Measurements from ENCODE around the gene FLYWCH1. TPM values are rescaled to one million over a fixed set of nuclear protein-coding genes. Genes with fewer than 3 reads are reported as not detected.

Gene FLYWCH1
- total and polyA plus RNA-seq, 2 donors (not counting 3 experiments of a cell fraction or from before 2014, with no cell fraction given), result 32.0 to 51.2 TPM

GRCh38 chr16:2898831-2899563 is 12.7 kb upstream of the FLYWCH1 start:
- Histone ChIP-seq H3K4me3 (replicated peaks in 1 of 3; ENCODE audit: insufficient read depth in 1 of 3, low read depth in 1 of 3, low read length in 3 of 3) (no peak overlapping the region), H3K27me3 (ENCODE audit: control insufficient read depth in 2 of 2, insufficient read depth in 2 of 2, low read length in 2 of 2) (no peaks in the 10 kb centered on the region), H3K27ac (ENCODE audit: insufficient read depth, low read depth, low read length) (no peak overlapping the region), H3K9ac (replicated peaks; ENCODE audit: extremely low read depth, insufficient read depth, low read length) (no peak overlapping the region), H3K9me1 (replicated peaks; ENCODE audit: control insufficient read depth, extremely low read depth, insufficient read depth, low read length) (no peaks in the 10 kb centered on the region), H3K9me3 (replicated peaks; ENCODE audit: control insufficient read depth, insufficient read depth, low read length) (no peaks in the 10 kb centered on the region), H2AFZ (ENCODE audit: low read depth, low read length) (no peak overlapping the region), H3K4me1 (ENCODE audit: control insufficient read depth, extremely low read depth, insufficient read depth, low read length) (peaks cover 4% of the 10 kb centered on the region), H4K20me1 (replicated peaks; ENCODE audit: control insufficient read depth, extremely low read depth, insufficient read depth, low read length) (no peaks in the 10 kb centered on the region), H3K36me3 (ENCODE audit: control insufficient read depth in 2 of 2, extremely low read depth in 1 of 2, insufficient read depth in 2 of 2, low read length in 2 of 2) (peaks cover 0 to 8% of the 10 kb centered on the region in 2 experiments), H3K4me2 (ENCODE audit: insufficient read depth, low read length) (no peak overlapping the region), H3K79me2 (ENCODE audit: control insufficient read depth, insufficient read depth, low read length) (no peaks in the 10 kb centered on the region)
- FAIRE-seq (no peak), DNase-seq (ENCODE audit: low read depth, low spot score) (no peak)
- ChIA-PET POLR2A (interaction anchor here (0.6 kb wide), 1 partner anchor 86 kb away, joined by 4 read pairs; no protein-coding TSS in a partner anchor), CTCF (interaction anchor here (0.6 to 1.4 kb wide), 4 partner anchors 11 to 28 kb away, joined by 3 to 5 read pairs (median 4); partner anchors contain the start of gene FLYWCH2)
- intact Hi-C loops (cut with micrococcal nuclease) (no loop called here), dilution Hi-C loops (cut with MboI; ENCODE audit: extremely low pct_ligation_motif_present, low sequenced_read_pairs) (no loop called here)
- no TSS peak for BruUV-seq (replicated peaks)
- TF ChIP-seq MYC (IDR thresholded peaks at IDR 0.05; ENCODE audit: low read depth, low read length) (no peak), JUN (IDR thresholded peaks at IDR 0.05; ENCODE audit: borderline replicate concordance, insufficient read depth, insufficient read length, low read depth) (no peak), GATA2 (IDR thresholded peaks at IDR 0.05; ENCODE audit: insufficient read depth, insufficient read length, low read depth, low read length) (no peak), POLR2A (IDR thresholded peaks at IDR 0.05; ENCODE audit: low read depth, low read length) (no peak), POLR2AphosphoS5 (IDR thresholded peaks at IDR 0.05; ENCODE audit: insufficient read depth, low read depth, low read length) (no peak), EZH2 (IDR thresholded peaks at IDR 0.05; ENCODE audit: borderline replicate concordance, low read depth, low read length, severe bottlenecking) (no peak), MAX (IDR thresholded peaks at IDR 0.05; ENCODE audit: insufficient read depth, insufficient read length) (no peak), FOS (IDR thresholded peaks at IDR 0.05; ENCODE audit: borderline replicate concordance, insufficient read depth, low read length) (no peak)
- TF ChIP-seq, protein P1, sequence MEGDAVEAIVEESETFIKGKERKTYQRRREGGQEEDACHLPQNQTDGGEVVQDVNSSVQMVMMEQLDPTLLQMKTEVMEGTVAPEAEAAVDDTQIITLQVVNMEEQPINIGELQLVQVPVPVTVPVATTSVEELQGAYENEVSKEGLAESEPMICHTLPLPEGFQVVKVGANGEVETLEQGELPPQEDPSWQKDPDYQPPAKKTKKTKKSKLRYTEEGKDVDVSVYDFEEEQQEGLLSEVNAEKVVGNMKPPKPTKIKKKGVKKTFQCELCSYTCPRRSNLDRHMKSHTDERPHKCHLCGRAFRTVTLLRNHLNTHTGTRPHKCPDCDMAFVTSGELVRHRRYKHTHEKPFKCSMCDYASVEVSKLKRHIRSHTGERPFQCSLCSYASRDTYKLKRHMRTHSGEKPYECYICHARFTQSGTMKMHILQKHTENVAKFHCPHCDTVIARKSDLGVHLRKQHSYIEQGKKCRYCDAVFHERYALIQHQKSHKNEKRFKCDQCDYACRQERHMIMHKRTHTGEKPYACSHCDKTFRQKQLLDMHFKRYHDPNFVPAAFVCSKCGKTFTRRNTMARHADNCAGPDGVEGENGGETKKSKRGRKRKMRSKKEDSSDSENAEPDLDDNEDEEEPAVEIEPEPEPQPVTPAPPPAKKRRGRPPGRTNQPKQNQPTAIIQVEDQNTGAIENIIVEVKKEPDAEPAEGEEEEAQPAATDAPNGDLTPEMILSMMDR (IDR thresholded peaks at IDR 0.05; ENCODE audit: extremely low read depth in 1 of 2, insufficient read depth in 1 of 2, low read depth in 1 of 2, low read length in 2 of 2), result no peak

Measured in endothelial cell of umbilical vein (primary cell).